Keratinocyte (primary cell): ENCODE measurements around the gene PCDH9. TPM values are rescaled to one million over a fixed set of nuclear protein-coding genes. Genes with fewer than 3 reads are reported as not detected.

Source experiments
- DNase-seq: peaks from one replicate; pipeline ENCODE4 v3.0.0-alpha.2; 2011; ENCODE audit warnings: low read depth, missing footprints, low spot score
- FAIRE-seq: peaks from 2 replicates; lab custom pipeline; 2011; peaks lifted over from hg19 to GRCh38; lab: Jason Lieb, UNC
- H2AFZ ChIP-seq: 2 replicates; pipeline ENCODE4 v1.6.0; 2012; ENCODE audit warnings: low read length, control low read depth, inconsistent platforms; ENCODE audit not compliant: control insufficient read depth
- H3K27ac ChIP-seq: 2 replicates; pipeline ENCODE4 v1.5.1; 2011; ENCODE audit warnings: low read length; ENCODE audit not compliant: control insufficient read depth, insufficient read depth
- H3K27me3 ChIP-seq: 3 replicates; pipeline ENCODE4 v1.6.0; 2011; ENCODE audit warnings: low read length; ENCODE audit not compliant: control insufficient read depth, insufficient read depth; ENCODE audit errors: extremely low read depth
- H3K36me3 ChIP-seq, 2 experiments: 2 replicates in 1 of 2; 3 replicates in 1 of 2; pipeline ENCODE4 v1.5.1; 2011; ENCODE audit warnings: low read length in 2 of 2, mild to moderate bottlenecking in 1 of 2; ENCODE audit not compliant: control insufficient read depth in 2 of 2, insufficient read depth in 2 of 2; ENCODE audit errors: extremely low read depth in 1 of 2
- H3K4me1 ChIP-seq: 3 replicates; pipeline ENCODE4 v1.5.1; 2011; ENCODE audit warnings: low read length; ENCODE audit not compliant: control insufficient read depth, insufficient read depth; ENCODE audit errors: extremely low read depth
- H3K4me2 ChIP-seq: 3 replicates; pipeline ENCODE4 v1.6.0; 2011; ENCODE audit warnings: low read depth, low read length; ENCODE audit not compliant: control insufficient read depth, insufficient read depth; ENCODE audit errors: extremely low read depth
- H3K4me3 ChIP-seq, 3 experiments: fragments of 200-600 bp in 1 of 3; sonication (generic) in 1 of 3; 2 replicates in 2 of 3; 3 replicates in 1 of 3; pipeline ENCODE4 v1.5.1; 2011 to 2016; ENCODE audit warnings: low read length in 3 of 3, mild to moderate bottlenecking in 3 of 3, control low read depth in 2 of 3, inconsistent platforms in 1 of 3, low read depth in 1 of 3, mixed read lengths in 1 of 3, mixed run types in 1 of 3, moderate library complexity in 1 of 3; ENCODE audit not compliant: control insufficient read depth in 2 of 3, insufficient read depth in 2 of 3; ENCODE audit errors: extremely low read depth in 1 of 3
- H3K79me2 ChIP-seq: 2 replicates; pipeline ENCODE4 v1.6.0; 2012; ENCODE audit warnings: low read length; ENCODE audit not compliant: control insufficient read depth, insufficient read depth
- H3K9ac ChIP-seq: 3 replicates; pipeline ENCODE4 v1.6.0; 2011; ENCODE audit warnings: low read length; ENCODE audit not compliant: control insufficient read depth, insufficient read depth; ENCODE audit errors: extremely low read depth
- H3K9me1 ChIP-seq: 3 replicates; pipeline ENCODE4 v1.6.0; 2011; ENCODE audit warnings: low read length; ENCODE audit not compliant: control insufficient read depth, insufficient read depth; ENCODE audit errors: extremely low read depth
- H3K9me3 ChIP-seq: 2 replicates; pipeline ENCODE4 v1.5.1; 2012; ENCODE audit warnings: low read depth, low read length; ENCODE audit not compliant: control insufficient read depth
- H4K20me1 ChIP-seq: 3 replicates; pipeline ENCODE4 v1.6.0; 2011; ENCODE audit warnings: low read length; ENCODE audit not compliant: control insufficient read depth, insufficient read depth; ENCODE audit errors: extremely low read depth
- EZH2 ChIP-seq: IDR thresholded peaks from one replicate; pipeline ENCODE4 v1.6.1; 2012; ENCODE audit warnings: inconsistent platforms, mild to moderate bottlenecking, low read length, moderate library complexity
- dilution Hi-C: fragments of 300-500 bp; cut with MboI; formaldehyde crosslinking; loops from one replicate; pipeline ENCODE4 v1.7.0; 2020; ENCODE audit warnings: low sequenced_read_pairs; ENCODE audit not compliant: extremely low pct_ligation_motif_present
- polyA plus RNA-seq, 5 experiments: library from polyadenylated mRNA; depleted of rRNA in 3 of 5; stranded (reverse) in 3 of 5; stranded (forward) in 1 of 5; unstranded in 1 of 5; fragments of >200 nt; gene quantifications; 1 replicate in 1 of 5; 2 replicates in 3 of 5; 3 replicates in 1 of 5; pipeline versions ENCODE4 v1.2.1 to v1.2.3, GENCODE V29; 2011 to 2012; ENCODE audit warnings: missing spikeins in 2 of 5, low read depth in 1 of 5, low replicate concordance in 1 of 5
- TF ChIP-seq, protein P1 (sequence below), 3 experiments: IDR thresholded peaks in 1 of 3; conservative IDR thresholded peaks in 1 of 3; optimal IDR thresholded peaks in 1 of 3; 2 replicates in 2 of 3; 3 replicates in 1 of 3; pipeline versions ENCODE3 to v1.5.1; 2011; ENCODE audit warnings: low read length in 3 of 3, mild to moderate bottlenecking in 3 of 3, moderate library complexity in 2 of 3, control low read depth in 1 of 3, inconsistent platforms in 1 of 3; ENCODE audit not compliant: insufficient read depth in 2 of 3; ENCODE audit errors: extremely low read depth in 1 of 3

PCDH9 gene
- polyA plus RNA-seq, 1 donor (not counting 4 experiments of a cell fraction or from before 2014, with no cell fraction given), result 0.21 TPM

DNA sequence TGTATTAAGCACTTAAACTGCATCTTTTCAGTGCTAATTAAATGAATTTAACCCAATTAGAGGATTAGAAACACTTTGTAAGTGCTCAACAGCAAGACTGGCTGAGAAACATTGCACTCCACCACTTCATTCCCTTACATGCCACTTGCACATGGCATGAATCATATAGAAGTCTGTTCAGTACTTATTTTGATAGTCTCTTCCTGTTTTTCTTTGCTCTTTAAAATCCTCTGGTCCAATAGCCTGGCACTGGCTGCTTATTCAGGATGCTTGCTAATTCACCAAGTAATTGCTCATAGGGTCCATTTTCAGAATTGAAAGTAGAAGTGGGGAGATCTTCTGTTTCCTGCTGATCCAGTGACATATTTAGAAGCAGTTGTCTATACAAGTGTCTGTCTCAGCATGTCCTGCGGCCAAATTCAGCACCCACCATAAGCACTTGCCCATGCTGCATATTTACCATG is 900.1 kb downstream of the PCDH9 start:
- FAIRE-seq, result no peak
- Histone ChIP-seq H3K27me3 (no peaks in the 10 kb centered on the region), H2AFZ (no peak overlapping the region), H3K4me1 (no peaks in the 10 kb centered on the region), H3K9ac (no peak overlapping the region), H3K79me2 (no peaks in the 10 kb centered on the region), H3K4me2 (no peak overlapping the region), H3K9me3 (no peaks in the 10 kb centered on the region), H3K9me1 (no peaks in the 10 kb centered on the region), H3K36me3 (no peaks in the 10 kb centered on the region), H4K20me1 (no peaks in the 10 kb centered on the region), H3K4me3 (no peak overlapping the region), H3K27ac (no peak overlapping the region)
- DNase-seq, result no peak
- dilution Hi-C loops, result no loop called here
- no peak for TF ChIP-seq EZH2
- TF ChIP-seq, protein P1, sequence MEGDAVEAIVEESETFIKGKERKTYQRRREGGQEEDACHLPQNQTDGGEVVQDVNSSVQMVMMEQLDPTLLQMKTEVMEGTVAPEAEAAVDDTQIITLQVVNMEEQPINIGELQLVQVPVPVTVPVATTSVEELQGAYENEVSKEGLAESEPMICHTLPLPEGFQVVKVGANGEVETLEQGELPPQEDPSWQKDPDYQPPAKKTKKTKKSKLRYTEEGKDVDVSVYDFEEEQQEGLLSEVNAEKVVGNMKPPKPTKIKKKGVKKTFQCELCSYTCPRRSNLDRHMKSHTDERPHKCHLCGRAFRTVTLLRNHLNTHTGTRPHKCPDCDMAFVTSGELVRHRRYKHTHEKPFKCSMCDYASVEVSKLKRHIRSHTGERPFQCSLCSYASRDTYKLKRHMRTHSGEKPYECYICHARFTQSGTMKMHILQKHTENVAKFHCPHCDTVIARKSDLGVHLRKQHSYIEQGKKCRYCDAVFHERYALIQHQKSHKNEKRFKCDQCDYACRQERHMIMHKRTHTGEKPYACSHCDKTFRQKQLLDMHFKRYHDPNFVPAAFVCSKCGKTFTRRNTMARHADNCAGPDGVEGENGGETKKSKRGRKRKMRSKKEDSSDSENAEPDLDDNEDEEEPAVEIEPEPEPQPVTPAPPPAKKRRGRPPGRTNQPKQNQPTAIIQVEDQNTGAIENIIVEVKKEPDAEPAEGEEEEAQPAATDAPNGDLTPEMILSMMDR (optimal IDR thresholded peaks at IDR 0.05 in 1 of 3, IDR thresholded peaks at IDR 0.05 in 1 of 3, conservative IDR thresholded peaks at IDR 0.05 in 1 of 3; ENCODE audit: extremely low read depth in 1 of 3, insufficient read depth in 2 of 3, low read length in 3 of 3), result no peak

DNA sequence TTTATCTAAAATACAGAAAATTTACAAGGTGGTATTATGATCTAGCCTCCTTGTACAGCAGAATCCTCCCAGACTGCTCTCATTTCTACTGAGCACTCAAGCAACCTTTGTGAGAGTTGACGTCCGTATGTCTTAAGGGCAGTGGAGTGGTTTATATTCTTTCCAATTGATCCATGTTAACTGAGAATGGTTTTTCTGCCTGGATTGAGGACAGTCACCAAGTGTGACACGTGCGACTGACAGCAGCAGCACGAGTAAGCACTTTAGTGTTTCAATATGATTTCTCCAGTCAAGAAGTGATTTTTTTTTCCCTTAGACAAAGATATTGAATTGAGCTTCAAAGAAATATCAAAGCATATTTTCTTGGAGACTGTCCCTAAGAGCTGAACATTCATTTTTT is 901.7 kb downstream of the PCDH9 start:
- TF ChIP-seq EZH2, result no peak
- TF ChIP-seq, protein P1 (optimal IDR thresholded peaks at IDR 0.05 in 1 of 3, IDR thresholded peaks at IDR 0.05 in 1 of 3, conservative IDR thresholded peaks at IDR 0.05 in 1 of 3; ENCODE audit: extremely low read depth in 1 of 3, insufficient read depth in 2 of 3, low read length in 3 of 3), result no peak
- Histone ChIP-seq H3K27ac (no peak overlapping the region), H3K4me2 (no peak overlapping the region), H3K9ac (no peak overlapping the region), H3K4me3 (no peak overlapping the region), H3K79me2 (no peaks in the 10 kb centered on the region), H3K36me3 (no peaks in the 10 kb centered on the region), H3K9me1 (no peaks in the 10 kb centered on the region), H3K9me3 (no peaks in the 10 kb centered on the region), H2AFZ (no peak overlapping the region), H3K4me1 (no peaks in the 10 kb centered on the region), H3K27me3 (no peaks in the 10 kb centered on the region), H4K20me1 (no peaks in the 10 kb centered on the region)
- FAIRE-seq (no peak), DNase-seq (no peak)
- dilution Hi-C loops, result no loop called here
